ENCODE data around the gene MRPL33. TPM values are rescaled to one million over a fixed set of nuclear protein-coding genes. Genes with fewer than 3 reads are reported as not detected.
"Not testable (repeated sequence)": the region's sequence is repeated elsewhere in the genome, so short reads cannot be mapped to it uniquely, and the experiment has no call there.

MRPL33 gene
- total RNA-seq, 1 donor = 105 TPM

- Histone ChIP-seq H3K27me3 (ENCODE audit: insufficient read depth, low read length) (no peaks in the 10 kb centered on the region), H3K27ac (ENCODE audit: low read depth, low read length) (no peak overlapping the region), H3K9me3 (ENCODE audit: low read depth, low read length) (peaks cover 5% of the 10 kb centered on the region), H3K79me2 (ENCODE audit: insufficient read depth, low read length) (no peaks in the 10 kb centered on the region), H3K4me1 (ENCODE audit: insufficient read depth, low read length) (no peaks in the 10 kb centered on the region), H3K4me2 (ENCODE audit: insufficient read depth, low read length) (no peak overlapping the region), H4K20me1 (ENCODE audit: insufficient read depth, low read length) (no peaks in the 10 kb centered on the region), H3K4me3 (ENCODE audit: insufficient read depth, low read length) (no peak overlapping the region), H3K36me3 (ENCODE audit: insufficient read depth, low read length) (no peaks in the 10 kb centered on the region), H2AFZ (ENCODE audit: low read length) (peak overlapping the region; percentile 35)
- TF ChIP-seq, protein P1, sequence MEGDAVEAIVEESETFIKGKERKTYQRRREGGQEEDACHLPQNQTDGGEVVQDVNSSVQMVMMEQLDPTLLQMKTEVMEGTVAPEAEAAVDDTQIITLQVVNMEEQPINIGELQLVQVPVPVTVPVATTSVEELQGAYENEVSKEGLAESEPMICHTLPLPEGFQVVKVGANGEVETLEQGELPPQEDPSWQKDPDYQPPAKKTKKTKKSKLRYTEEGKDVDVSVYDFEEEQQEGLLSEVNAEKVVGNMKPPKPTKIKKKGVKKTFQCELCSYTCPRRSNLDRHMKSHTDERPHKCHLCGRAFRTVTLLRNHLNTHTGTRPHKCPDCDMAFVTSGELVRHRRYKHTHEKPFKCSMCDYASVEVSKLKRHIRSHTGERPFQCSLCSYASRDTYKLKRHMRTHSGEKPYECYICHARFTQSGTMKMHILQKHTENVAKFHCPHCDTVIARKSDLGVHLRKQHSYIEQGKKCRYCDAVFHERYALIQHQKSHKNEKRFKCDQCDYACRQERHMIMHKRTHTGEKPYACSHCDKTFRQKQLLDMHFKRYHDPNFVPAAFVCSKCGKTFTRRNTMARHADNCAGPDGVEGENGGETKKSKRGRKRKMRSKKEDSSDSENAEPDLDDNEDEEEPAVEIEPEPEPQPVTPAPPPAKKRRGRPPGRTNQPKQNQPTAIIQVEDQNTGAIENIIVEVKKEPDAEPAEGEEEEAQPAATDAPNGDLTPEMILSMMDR (IDR thresholded peaks at IDR 0.05; ENCODE audit: extremely low read depth, low read depth, low read length) = no peak
- DNase-seq (ENCODE audit: insufficient read length, low spot score, missing footprints) = no peak
Observed at GRCh38 chr2:27747827-27748352, 23.6 kb upstream of the MRPL33 start.

GRCh38 chr2:27748803-27749554, 22.5 kb upstream of the MRPL33 start:
- H3K36me3 ChIP-seq (ENCODE audit: insufficient read depth, low read length); H3K79me2 ChIP-seq (ENCODE audit: insufficient read depth, low read length); H3K4me2 ChIP-seq (ENCODE audit: insufficient read depth, low read length); H3K27me3 ChIP-seq (ENCODE audit: insufficient read depth, low read length); H3K9me3 ChIP-seq (ENCODE audit: low read depth, low read length); H2AFZ ChIP-seq (ENCODE audit: low read length); H3K27ac ChIP-seq (ENCODE audit: low read depth, low read length); H3K4me3 ChIP-seq (ENCODE audit: insufficient read depth, low read length); H3K4me1 ChIP-seq (ENCODE audit: insufficient read depth, low read length); H4K20me1 ChIP-seq (ENCODE audit: insufficient read depth, low read length); DNase-seq (ENCODE audit: insufficient read length, low spot score, missing footprints): not testable (repeated sequence)

DNA sequence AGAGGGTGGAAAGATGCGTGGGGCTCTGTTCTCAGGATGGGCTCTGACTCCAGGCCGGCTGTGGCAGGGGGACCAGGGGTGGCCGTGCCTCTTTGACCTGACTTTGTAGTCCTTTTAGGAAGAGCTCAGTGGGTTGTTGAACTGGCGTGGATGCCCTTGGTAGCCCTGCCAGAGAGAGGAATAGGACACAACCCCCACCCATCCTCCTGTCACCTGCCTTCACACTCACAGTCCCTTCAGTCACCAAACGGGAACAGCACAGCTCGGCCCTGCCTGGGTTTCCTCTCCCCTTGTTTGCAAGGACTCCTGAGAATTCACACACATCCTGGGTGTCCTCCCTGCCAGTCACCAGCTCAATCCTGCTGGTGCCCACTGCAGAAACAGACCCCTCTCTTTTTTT, 20.1 kb upstream of the MRPL33 start:
- no peak overlapping the region for H3K4me2 ChIP-seq (ENCODE audit: insufficient read depth, low read length)
- no peak for DNase-seq (ENCODE audit: insufficient read length, low spot score, missing footprints)
- no peak overlapping the region for H3K27ac ChIP-seq (ENCODE audit: low read depth, low read length)
- peaks cover 5% of the 10 kb centered on the region for H3K9me3 ChIP-seq (ENCODE audit: low read depth, low read length)
- H2AFZ ChIP-seq (ENCODE audit: low read length) = no peak overlapping the region
- H4K20me1 ChIP-seq (ENCODE audit: insufficient read depth, low read length) = no peaks in the 10 kb centered on the region
- H3K79me2 ChIP-seq (ENCODE audit: insufficient read depth, low read length) = no peaks in the 10 kb centered on the region
- no peaks in the 10 kb centered on the region for H3K27me3 ChIP-seq (ENCODE audit: insufficient read depth, low read length)
- H3K4me1 ChIP-seq (ENCODE audit: insufficient read depth, low read length) = peaks cover 6% of the 10 kb centered on the region
- no peaks in the 10 kb centered on the region for H3K36me3 ChIP-seq (ENCODE audit: insufficient read depth, low read length)
- no peak overlapping the region for H3K4me3 ChIP-seq (ENCODE audit: insufficient read depth, low read length)
- TF ChIP-seq, protein P1 (IDR thresholded peaks at IDR 0.05; ENCODE audit: extremely low read depth, low read depth, low read length) = no peak

GRCh38 chr2:27752551-27753237, 18.8 kb upstream of the MRPL33 start:
- Histone ChIP-seq H2AFZ (ENCODE audit: low read length) (no peak overlapping the region), H3K4me2 (ENCODE audit: insufficient read depth, low read length) (no peak overlapping the region)

More at GRCh38 chr2:27752551-27753237, 18.8 kb upstream of the MRPL33 start:
- Histone ChIP-seq H3K27me3 (ENCODE audit: insufficient read depth, low read length) (no peaks in the 10 kb centered on the region), H3K27ac (ENCODE audit: low read depth, low read length) (no peak overlapping the region), H4K20me1 (ENCODE audit: insufficient read depth, low read length) (no peaks in the 10 kb centered on the region), H3K36me3 (ENCODE audit: insufficient read depth, low read length) (no peaks in the 10 kb centered on the region), H3K9me3 (ENCODE audit: low read depth, low read length) (peaks cover 5% of the 10 kb centered on the region), H3K4me1 (ENCODE audit: insufficient read depth, low read length) (peaks cover 6% of the 10 kb centered on the region), H3K79me2 (ENCODE audit: insufficient read depth, low read length) (no peaks in the 10 kb centered on the region), H3K4me3 (ENCODE audit: insufficient read depth, low read length) (no peak overlapping the region)
- TF ChIP-seq, protein P1 (IDR thresholded peaks at IDR 0.05; ENCODE audit: extremely low read depth, low read depth, low read length) = no peak
- no peak for DNase-seq (ENCODE audit: insufficient read length, low spot score, missing footprints)
